ENCODE data around the gene TAS2R4.
"Not testable (repeated sequence)": the region's sequence is repeated elsewhere in the genome, so short reads cannot be mapped to it uniquely, and the experiment has no call there.

The TAS2R4 gene

GRCh38 chr7:141822432-141822831, 46.0 kb downstream of the TAS2R4 start:
- not testable (repeated sequence) for DNase-seq (ENCODE audit: low read depth in 3 of 3)
